HG03457 (cell line): Measurements from ENCODE around the gene DNAJC3.

Source experiments
- ATAC-seq: cut with Tn5 transposase; IDR thresholded peaks from one replicate; pipeline ENCODE4 v1.9.1; 2021; ENCODE audit warnings: moderate number of reproducible peaks; ENCODE audit not compliant: unreplicated experiment

DNAJC3 gene

DNA sequence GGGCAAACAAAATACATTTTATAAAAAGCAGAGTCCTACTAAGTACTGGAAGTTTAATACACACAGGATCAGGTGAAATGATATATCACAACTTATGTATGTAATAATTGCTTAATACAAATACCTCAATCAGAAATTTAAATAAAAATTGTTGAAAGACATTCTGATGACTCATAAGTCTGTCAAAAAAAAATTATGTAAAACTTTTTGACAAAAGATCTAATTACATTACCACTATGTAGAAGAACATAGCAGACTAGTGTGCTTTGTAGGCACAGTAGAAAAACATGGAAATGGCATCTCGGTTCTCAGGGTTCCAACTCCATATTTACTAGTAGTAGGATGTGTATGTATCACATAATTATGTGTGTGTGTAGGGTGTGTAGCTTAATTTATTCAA lies 156.2 kb downstream of the DNAJC3 start:
- no peak for ATAC-seq

DNA sequence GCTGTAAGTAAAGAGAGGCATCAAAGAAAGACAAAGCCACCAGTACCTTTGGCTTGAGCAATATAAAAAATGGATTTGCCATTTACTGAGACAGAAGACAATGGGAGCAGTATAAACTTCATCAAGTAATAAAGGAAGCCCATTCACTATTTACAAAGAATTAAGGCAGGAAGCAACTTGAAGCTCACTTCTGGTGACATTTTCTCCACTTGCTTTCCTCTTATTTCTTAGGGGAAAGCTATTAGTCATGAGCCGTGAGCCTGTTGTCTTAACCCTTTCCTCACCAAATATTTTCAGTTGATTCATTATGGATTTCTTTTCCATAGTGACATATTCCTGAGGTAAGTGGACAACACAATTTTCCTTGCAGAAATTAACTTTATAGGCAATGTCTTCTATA lies 156.8 kb downstream of the DNAJC3 start:
- no peak for ATAC-seq

DNA sequence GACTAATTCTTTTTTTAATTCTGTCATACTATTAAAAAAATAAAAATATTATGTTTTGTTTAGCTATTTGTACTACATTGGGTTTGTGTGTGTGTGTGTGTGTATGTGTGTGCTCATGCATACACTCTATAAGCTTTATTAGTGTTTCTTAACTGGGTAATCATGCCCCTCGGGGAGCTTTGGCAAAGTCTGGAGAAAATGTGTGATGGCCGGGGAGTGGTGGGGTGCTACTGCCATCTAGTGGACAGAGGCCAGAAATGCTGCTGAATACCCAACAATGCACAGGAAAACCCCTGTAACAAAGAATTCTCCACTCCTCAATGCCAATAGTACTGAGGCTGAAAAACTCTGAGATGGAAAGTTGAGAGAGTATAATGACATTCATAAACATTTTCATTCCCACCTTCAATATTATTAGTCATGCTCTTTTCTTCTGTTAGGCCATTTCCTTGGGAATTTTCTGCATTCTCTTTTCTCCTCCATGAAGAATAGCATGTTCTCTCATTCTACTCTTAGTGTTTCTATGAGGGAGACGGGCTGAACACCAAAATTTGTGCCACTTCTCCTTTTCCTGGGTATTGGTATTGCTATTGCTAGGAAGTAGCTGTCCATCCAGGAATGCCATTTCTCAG lies 157.3 kb downstream of the DNAJC3 start:
- ATAC-seq, result no peak

DNA sequence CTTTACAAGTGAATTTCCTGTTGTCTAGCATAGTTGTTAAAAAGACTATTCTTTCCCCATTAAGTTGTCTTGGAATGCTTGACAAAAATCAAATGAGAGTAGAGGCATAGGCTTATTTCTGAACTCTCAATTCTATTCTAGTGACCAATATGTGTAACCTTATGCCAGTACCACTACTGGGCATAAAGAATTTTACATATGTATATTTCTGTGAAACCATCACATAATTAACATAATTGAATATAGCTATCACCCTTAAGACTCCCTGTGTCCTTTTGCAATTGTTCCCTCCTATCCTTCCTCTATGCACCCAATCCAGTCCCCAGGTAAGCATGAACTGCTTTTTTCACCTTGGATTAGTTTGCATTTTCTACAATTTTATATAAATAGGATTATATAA lies 165.0 kb downstream of the DNAJC3 start:
- ATAC-seq, result no peak

DNA sequence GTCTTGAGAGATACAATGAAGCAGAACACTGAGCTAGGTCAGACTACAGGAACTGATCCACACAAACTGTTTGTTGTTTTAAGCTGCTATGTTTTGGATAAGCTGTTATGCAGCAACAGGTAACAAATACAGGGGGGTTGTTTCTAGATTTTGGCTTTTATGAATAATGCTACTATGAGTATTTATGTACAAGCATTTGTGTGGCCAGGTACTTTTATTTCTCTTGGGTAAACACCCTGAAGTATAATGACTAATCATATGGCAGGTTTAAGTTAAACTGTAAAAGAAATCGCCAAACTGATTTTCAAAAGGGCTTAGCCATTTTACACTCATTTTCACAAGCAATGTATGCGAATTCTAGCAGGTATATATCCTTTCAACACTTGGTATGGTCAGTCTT lies 166.0 kb downstream of the DNAJC3 start:
- no peak for ATAC-seq
